NCI-H69 (cell line): ENCODE results near the gene MBOAT7.
"Not testable (repeated sequence)": the region's sequence is repeated elsewhere in the genome, so short reads cannot be mapped to it uniquely, and the experiment has no call there.

Experiments
- DNase-seq: peaks from one replicate; lab custom pipeline; 2025; lab: John Stamatoyannopoulos, UW

Gene MBOAT7

GRCh38 chr19:54189145-54189734 lies at the start of gene MBOAT7:
Gene MBOAT7, minus strand, starts transcription at chr19:54189580. Its CDS starts 1,072 bp downstream, at chr19:54188508.
- DNase-seq, result no peak

DNA sequence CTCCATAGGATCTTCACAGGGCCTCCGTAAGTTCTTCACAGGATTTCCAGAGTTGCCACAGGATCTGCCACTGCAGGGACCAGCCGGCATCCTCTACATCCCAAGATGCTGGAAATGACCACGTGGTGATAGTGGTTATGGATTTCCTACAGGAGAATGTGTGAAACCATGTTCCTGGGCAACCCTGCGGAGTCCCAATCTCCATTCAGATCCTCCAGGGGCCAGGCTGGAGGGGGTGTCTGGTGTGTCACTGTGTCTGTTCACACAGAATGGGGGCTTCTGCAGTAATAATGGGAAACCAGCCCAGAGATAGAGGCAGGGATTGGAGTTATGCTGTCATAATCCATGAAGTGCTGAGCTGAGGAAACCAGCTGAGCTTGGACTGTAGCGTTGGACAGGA lies 44.6 kb upstream of the MBOAT7 start:
- no peak for DNase-seq

DNA sequence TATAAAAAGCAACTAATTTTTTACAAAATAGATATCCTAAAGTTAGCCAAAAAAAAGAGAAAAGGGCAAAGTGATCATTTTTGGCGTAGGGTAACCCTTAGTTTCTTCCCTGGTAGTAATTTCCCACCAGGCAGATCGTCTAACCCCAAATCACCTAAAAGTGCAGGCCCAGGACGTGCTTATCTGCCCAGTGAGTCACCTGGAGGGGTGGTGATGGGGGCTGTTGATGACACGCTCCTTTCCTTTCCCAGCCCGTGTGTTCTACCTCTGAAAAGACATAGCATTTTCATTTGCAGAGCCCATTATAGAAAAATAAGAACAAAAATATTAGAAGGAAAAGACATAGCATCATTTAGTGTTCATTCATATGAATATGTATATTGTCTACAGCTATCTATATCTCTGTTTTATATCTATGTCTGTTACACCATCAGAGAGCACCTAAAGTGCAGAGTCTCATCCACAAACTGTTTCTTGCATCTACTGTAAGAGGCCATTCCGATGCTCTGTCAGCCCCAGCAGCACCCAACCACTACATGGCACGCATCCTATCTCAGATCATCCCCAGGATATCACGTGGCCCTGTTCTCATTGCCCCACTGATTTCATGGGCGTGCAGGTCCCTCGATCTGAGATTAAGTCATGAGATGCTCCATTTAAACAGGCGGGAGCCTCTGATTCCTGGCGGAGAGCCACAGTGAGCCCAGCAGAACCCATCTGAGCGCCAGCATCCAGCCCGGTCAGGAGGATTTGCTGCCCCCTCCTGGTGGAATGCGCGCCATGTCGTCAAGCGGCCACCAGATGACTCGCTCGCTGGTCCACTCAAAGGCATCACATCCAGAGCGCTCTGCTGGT lies 41.9 kb upstream of the MBOAT7 start:
- peak; percentile 79 for DNase-seq

DNA sequence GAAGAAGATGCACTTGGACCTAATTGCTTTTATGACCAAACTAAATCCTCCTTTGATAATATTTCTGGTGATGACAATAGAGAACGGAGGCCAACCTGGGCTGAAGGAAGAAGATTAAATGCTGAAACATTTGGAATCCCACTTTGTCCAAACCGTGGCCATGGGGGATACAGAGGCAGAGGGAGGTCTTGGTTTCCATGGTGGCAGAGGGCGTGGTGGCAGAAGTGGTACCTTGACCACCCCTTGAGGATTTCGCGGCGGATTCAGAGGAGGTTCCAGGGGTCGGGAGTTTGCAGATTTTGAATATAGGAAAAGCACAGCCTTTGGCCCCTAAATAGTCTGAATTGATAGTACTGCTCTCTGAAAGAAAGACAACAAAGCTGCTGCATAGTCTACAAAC lies 40.7 kb upstream of the MBOAT7 start:
- no peak for DNase-seq

GRCh38 chr19:54229146-54229545 lies 39.8 kb upstream of the MBOAT7 start:
- no peak for DNase-seq

- DNase-seq, result not testable (repeated sequence)
These were observed 35.2 kb upstream of the MBOAT7 start for GRCh38 chr19:54224619-54225018.

GRCh38 chr19:54223937-54224281 lies 34.5 kb upstream of the MBOAT7 start:
- DNase-seq, result not testable (repeated sequence)

GRCh38 chr19:54223277-54223936 lies 34.0 kb upstream of the MBOAT7 start:
- DNase-seq, result not testable (repeated sequence)

GRCh38 chr19:54222474-54223276 lies 33.3 kb upstream of the MBOAT7 start, which contains the start of gene LILRB3:
Gene LILRB3, minus strand, starts transcription at chr19:54223007. Its CDS starts 31 bp downstream, at chr19:54222976.
- DNase-seq, result peak; percentile 14

GRCh38 chr19:54221947-54222346 lies 32.6 kb upstream of the MBOAT7 start:
- not testable (repeated sequence) for DNase-seq

- not testable (repeated sequence) for DNase-seq
These were observed 30.3 kb upstream of the MBOAT7 start for GRCh38 chr19:54219702-54220101.

DNA sequence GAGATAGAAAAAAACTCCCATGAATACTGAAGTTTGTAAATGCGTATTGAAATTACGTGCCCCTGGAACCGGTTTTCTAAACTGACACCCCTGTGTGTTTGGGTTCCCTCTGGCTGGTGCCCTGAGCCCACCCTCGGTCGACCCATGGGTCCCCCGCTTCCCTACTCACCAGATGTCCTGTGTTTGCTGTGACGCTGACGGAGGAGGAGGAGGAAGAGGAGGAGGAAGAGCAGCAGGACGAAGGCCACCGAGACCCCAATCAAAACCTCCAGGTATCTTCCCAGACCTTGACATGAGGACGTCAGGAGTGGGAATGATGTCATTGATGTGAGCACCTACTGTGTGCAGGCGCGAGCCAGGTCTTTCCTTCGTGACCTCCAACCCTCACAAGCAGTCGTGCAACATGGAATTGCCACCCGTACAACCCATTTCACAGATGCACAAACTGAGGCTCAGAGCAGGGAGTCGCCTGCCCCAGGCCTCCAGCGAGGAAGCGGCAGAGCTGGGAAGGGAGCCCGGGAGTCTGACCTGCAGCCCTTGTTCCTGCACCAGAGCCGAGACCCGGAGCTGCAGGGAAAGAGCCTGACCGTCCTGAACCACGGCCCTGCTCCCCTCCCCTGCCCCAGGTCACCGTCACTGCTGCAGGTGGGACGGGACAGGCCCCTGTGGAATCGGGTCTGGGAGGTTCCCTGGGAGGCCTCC lies 29.7 kb upstream of the MBOAT7 start:
- no peak for DNase-seq

DNA sequence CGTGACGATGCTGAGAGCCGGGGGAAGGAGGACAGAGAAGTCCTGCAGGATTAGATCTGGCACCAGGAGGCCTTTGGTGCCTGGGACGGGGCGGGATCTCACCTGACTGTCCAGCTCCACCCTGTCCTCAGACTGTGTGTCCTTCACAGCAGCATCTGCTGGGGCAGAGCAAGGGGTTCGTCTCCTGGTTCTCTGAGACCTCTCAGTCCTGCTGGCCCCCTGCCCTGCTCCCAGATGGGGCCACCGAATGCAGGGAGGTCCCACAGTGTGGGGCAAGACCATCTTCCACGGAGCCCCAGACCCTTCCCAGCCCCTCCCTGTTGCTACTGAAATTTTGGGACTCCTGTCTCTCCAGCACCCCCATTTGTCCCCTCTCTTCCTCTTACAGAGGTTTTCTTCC lies 28.9 kb upstream of the MBOAT7 start:
- no peak for DNase-seq

DNA sequence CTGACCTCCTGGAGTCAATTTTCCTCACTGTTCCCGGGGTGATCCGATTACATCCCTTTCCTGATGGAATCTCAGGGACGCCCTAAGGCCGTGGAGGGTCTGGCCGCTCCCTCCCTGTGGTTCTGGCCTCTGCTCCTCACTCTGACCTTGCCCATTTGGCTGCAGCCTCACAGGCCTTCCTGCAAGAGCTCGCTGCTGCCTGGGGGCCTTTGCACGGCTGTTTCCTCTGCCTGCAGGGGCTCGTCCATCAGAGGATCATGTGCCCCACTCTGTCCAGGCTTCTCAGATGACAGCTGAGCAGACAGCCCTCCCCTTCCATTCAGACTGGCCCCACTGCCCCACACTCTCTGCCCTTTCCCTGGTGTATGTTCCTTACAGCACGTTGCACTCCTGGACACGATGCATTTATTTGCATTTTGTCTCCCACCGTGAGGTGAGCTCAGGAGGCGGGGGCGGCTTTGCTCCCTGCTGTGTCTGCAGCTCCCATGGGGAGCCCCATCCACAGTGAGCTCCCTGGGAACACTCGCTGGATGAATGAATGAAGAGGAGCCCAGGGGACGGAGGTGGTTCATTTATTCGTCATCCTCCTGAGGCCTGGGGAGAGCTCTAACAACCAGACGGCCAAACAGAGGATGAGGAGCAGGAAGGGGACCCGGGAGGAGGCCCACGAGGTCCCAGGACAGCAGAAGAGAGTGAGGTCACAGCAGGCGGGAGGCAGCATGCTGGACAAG lies 28.3 kb upstream of the MBOAT7 start:
- DNase-seq, result not testable (repeated sequence)

- no peak for DNase-seq
These were observed 27.5 kb upstream of the MBOAT7 start for GRCh38 chr19:54216869-54217268.

DNA sequence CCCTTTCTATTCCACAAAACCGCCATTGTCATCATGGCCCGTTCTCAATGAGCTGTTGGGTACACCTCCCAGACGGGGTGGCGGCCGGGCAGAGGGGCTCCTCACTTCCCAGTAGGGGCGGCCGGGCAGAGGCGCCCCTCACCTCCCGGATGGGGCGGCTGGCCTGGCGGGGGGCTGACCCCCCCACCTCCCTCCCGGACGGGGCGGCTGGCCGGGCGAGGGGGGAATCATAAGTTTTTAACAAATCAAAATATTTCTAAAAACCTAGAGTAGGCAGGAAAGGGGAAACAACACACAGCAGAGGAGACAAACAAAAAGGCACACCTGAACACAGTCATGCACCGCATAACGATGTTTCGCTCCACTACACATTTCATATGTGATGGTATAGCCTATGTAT lies 25.4 kb upstream of the MBOAT7 start:
- not testable (repeated sequence) for DNase-seq

DNA sequence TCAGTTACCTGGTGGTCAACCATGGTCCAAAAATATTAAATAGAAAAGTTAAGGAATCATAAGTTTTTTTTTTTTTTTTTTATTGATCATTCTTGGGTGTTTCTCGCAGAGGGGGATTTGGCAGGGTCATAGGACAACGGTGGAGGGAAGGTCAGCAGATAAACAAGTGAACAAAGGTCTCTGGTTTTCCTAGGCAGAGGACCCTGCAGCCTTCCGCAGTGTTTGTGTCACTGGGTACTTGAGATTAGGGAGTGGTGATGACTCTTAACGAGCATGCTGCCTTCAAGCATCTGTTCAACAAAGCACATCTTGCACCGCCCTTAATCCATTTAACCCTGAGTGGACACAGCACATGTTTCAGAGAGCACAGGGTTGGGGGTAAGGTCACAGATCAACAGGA lies 24.8 kb upstream of the MBOAT7 start:
- DNase-seq, result not testable (repeated sequence)

DNA sequence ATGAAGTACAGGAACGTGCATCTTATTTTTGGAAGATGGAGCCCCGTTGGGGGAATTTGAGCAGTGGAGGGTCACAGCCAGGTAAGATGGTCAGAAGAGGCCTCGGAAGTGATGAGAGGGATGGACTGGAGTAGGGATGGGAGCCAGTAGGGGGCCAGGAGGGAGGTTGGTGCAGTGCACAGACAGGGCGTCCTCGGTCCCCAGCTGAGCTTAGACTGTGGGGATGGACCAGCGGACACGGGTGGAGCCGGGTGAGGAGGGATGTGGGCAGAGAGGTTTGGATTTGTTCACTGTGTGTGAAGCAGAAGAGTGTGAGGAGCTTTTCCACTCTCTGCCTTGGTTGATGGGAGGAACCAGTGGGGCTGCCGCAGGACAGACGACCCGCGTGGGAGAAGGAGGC lies 21.9 kb upstream of the MBOAT7 start:
- DNase-seq, result no peak

DNA sequence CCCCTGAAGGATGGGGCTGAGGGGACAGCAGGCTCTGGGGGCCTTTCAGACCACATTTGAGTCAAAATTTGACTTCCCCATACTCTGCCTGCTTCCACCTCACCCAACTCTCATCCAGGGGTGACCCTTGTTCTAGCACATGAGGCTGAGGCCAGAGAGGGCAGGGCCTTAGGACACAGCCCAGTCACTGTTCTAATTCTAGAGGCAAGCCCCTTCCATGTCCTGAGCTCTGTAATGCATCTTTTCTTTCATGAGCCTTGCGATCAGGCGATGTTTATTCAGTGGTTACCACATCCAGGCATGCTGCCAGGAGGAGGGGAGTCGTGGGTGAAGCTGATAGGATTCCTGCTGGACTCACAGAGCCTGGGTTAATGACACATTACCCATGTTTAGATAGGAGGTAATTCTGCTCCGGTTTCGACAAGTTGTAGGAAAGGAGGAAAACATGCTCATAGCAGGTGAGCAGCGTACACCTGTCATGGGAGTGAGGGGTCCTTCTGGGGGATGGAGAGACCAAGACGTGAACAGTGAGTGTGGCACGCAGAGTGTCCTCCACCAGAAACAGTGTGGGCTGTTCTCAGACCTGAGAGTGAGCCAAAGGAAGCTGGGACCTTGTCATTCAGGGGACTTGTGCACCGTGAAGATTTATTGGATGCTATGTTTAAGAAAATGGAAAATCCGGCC lies 20.6 kb upstream of the MBOAT7 start:
- DNase-seq, result peak; percentile 96
